Vagina (tissue), 2 donors: ENCODE measurements around the gene PHTF1. TPM values are rescaled to one million over a fixed set of nuclear protein-coding genes. Genes with fewer than 3 reads are reported as not detected.

Experiments
- DNase-seq, 2 donors: peaks; one replicate each; pipeline ENCODE4 v3.0.0-alpha.2; 2017; ENCODE audit errors: extremely low spot score in 2 of 2
- H3K27ac ChIP-seq: fragments of 200-600 bp; sonication (generic); one replicate; pipeline ENCODE4 v1.5.1; 2019
- H3K27me3 ChIP-seq: fragments of 200-600 bp; sonication (generic); one replicate; pipeline ENCODE4 v1.5.1; 2019
- H3K36me3 ChIP-seq, 2 donors: fragments of 200-600 bp; sonication (generic); one replicate each; pipeline ENCODE4 v1.5.1; 2017 to 2019
- H3K4me1 ChIP-seq: fragments of 200-600 bp; sonication (generic); one replicate; pipeline ENCODE4 v1.5.1; 2019
- H3K4me3 ChIP-seq, 2 donors: fragments of 200-600 bp; sonication (generic); 1 replicate in 1 of 2; 2 replicates in 1 of 2; pipeline ENCODE4 v1.5.1; 2016 to 2019
- H3K9me3 ChIP-seq: fragments of 200-600 bp; sonication (generic); one replicate; pipeline ENCODE4 v1.5.1; 2019
- POLR2A ChIP-seq, 2 donors: fragments of 450-650 bp; IDR thresholded peaks; one replicate each; pipeline ENCODE4 v1.6.1; 2017; ENCODE audit warnings: antibody characterized with exemption in 2 of 2, mild to moderate bottlenecking in 2 of 2, moderate library complexity in 2 of 2
- POLR2AphosphoS5 ChIP-seq, 2 donors: sonication (generic); formaldehyde crosslinking; IDR thresholded peaks; one replicate each; pipeline ENCODE4 v1.9.0; 2017; ENCODE audit warnings: antibody characterized with exemption in 2 of 2, mild to moderate bottlenecking in 2 of 2, low read depth in 1 of 2; ENCODE audit not compliant: insufficient read depth in 1 of 2
- intact Hi-C: fragments of 100-400 bp; cut with DNase I; formaldehyde crosslinking; loops from one replicate; pipeline ENCODE4 v1.15.1; 2023
- total RNA-seq: library from RNA; depleted of rRNA; stranded (reverse); fragments of >200 nt; gene quantifications from one replicate; pipeline ENCODE4 v1.2.3, GENCODE V29; 2016
- TF ChIP-seq, protein P1 (sequence below), 3 experiments: fragments of 450-650 bp in 2 of 3; fragments of 200-600 bp in 1 of 3; sonication (generic) in 1 of 3; IDR thresholded peaks; one replicate each; pipeline ENCODE4 v1.5.1; 2017 to 2019; ENCODE audit warnings: antibody characterized with exemption in 3 of 3, mild to moderate bottlenecking in 2 of 3, moderate library complexity in 2 of 3

The PHTF1 gene
- total RNA-seq, 1 donor from 2014 or later: 4.7 TPM

DNA sequence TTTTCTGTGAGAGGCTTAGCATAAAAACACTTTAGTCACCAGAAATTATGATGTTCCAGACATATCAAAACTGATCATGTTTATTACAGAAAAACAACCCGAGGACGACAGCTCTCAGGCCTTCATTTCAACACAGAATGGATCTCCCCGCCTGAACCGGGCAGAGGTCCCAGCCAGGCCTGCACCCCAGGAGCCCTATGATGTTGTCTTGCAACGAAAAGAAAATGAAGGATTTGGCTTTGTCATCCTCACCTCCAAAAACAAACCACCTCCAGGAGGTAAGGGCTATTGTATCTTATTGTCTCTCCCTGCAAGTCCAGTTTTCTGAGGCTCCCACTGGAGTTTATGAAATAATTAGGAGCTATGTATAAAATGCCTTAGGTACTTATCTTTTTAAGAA, 105.5 kb downstream of the PHTF1 start:
- no peaks in the 10 kb centered on the region for H3K36me3 ChIP-seq
- intact Hi-C loops: no loop called here
- no peaks in the 10 kb centered on the region for H3K27me3 ChIP-seq
- no peak for DNase-seq
- H3K9me3 ChIP-seq: no peaks in the 10 kb centered on the region
- H3K4me1 ChIP-seq: no peaks in the 10 kb centered on the region
- no peak overlapping the region for H3K27ac ChIP-seq
- TF ChIP-seq POLR2A (IDR thresholded peaks at IDR 0.05) (no peak), POLR2AphosphoS5 (IDR thresholded peaks at IDR 0.05; ENCODE audit: insufficient read depth in 1 of 2, low read depth in 1 of 2) (no peak)
- TF ChIP-seq, protein P1, sequence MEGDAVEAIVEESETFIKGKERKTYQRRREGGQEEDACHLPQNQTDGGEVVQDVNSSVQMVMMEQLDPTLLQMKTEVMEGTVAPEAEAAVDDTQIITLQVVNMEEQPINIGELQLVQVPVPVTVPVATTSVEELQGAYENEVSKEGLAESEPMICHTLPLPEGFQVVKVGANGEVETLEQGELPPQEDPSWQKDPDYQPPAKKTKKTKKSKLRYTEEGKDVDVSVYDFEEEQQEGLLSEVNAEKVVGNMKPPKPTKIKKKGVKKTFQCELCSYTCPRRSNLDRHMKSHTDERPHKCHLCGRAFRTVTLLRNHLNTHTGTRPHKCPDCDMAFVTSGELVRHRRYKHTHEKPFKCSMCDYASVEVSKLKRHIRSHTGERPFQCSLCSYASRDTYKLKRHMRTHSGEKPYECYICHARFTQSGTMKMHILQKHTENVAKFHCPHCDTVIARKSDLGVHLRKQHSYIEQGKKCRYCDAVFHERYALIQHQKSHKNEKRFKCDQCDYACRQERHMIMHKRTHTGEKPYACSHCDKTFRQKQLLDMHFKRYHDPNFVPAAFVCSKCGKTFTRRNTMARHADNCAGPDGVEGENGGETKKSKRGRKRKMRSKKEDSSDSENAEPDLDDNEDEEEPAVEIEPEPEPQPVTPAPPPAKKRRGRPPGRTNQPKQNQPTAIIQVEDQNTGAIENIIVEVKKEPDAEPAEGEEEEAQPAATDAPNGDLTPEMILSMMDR (IDR thresholded peaks at IDR 0.05): no peak
- H3K4me3 ChIP-seq: no peak overlapping the region

DNA sequence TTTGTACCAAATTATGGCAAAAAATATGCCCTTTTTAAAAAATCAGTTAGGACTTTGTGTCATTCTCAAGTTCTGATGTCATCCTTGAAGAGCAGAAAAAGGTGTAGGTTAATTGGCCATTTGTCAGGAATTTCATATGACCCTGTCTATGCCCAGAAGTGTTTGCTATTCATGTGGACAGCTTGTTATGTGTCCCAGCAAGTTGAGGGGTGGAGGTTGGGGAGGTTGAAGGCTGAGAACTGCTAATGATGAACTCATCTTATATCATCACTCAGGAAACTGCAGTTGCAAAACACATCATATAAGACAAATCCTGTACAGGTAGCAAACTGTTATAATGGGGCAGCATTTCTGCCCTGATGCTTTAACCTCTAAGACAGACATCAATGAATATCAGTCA, 106.5 kb downstream of the PHTF1 start:
- Histone ChIP-seq H3K27me3 (no peaks in the 10 kb centered on the region), H3K9me3 (no peaks in the 10 kb centered on the region), H3K4me3 (no peak overlapping the region), H3K36me3 (no peaks in the 10 kb centered on the region), H3K27ac (no peak overlapping the region), H3K4me1 (no peaks in the 10 kb centered on the region)
- no peak for DNase-seq
- intact Hi-C loops: no loop called here
- TF ChIP-seq, protein P1 (IDR thresholded peaks at IDR 0.05): no peak
- no peak for TF ChIP-seq POLR2A (IDR thresholded peaks at IDR 0.05)
- TF ChIP-seq POLR2AphosphoS5 (IDR thresholded peaks at IDR 0.05; ENCODE audit: insufficient read depth in 1 of 2, low read depth in 1 of 2): no peak

DNA sequence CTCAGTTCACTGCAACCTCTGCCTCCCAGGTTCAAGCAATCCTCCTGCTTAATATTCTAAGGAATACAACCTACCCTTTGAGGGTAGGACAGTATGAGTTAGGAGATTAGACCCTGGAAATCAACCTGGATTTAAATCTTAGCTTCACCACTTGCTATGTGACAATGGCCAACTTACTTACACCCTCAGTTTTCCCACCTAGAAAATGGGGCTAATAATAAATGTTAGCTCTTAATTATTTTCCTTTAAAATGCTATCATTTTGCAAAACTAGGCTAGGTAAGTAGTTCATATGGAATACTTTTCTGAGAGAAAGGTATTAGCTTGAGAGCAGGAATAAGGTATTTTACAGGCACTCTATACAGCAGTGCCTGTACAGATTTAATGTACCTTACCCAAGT, 110.8 kb downstream of the PHTF1 start:
- Histone ChIP-seq H3K36me3 (peaks cover 0 to 6% of the 10 kb centered on the region in 2 donors), H3K27me3 (no peaks in the 10 kb centered on the region), H3K4me1 (no peaks in the 10 kb centered on the region), H3K27ac (no peak overlapping the region), H3K9me3 (no peaks in the 10 kb centered on the region), H3K4me3 (no peak overlapping the region)
- intact Hi-C loops: no loop called here
- no peak for DNase-seq
- TF ChIP-seq, protein P1 (IDR thresholded peaks at IDR 0.05): no peak
- no peak for TF ChIP-seq POLR2A (IDR thresholded peaks at IDR 0.05)
- no peak for TF ChIP-seq POLR2AphosphoS5 (IDR thresholded peaks at IDR 0.05; ENCODE audit: insufficient read depth in 1 of 2, low read depth in 1 of 2)

DNA sequence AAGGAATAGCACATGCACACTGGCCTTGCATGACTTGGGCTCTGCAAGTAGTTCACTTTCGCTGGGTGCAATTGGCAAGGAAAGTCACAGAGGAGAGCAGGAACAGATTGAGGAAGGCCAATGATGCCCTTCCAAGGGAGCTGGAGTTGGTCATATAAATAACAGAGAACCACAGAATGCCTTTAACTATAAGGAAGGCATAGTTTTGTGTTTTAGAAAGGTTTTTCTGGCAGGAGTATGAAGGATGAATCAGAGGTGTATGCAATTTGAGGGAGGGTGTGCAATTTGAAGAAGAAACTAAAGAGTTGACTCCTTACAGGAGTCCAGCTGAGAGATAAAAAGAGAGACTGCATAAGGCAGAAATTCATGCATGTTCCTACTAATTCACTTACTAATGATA, 112.1 kb downstream of the PHTF1 start:
- intact Hi-C loops: no loop called here
- Histone ChIP-seq H3K27ac (no peak overlapping the region), H3K36me3 (peaks cover 0 to 13% of the 10 kb centered on the region in 2 donors), H3K4me3 (no peak overlapping the region), H3K27me3 (no peaks in the 10 kb centered on the region), H3K4me1 (no peaks in the 10 kb centered on the region), H3K9me3 (no peaks in the 10 kb centered on the region)
- DNase-seq: no peak
- TF ChIP-seq, protein P1 (IDR thresholded peaks at IDR 0.05): no peak
- no peak for TF ChIP-seq POLR2AphosphoS5 (IDR thresholded peaks at IDR 0.05; ENCODE audit: insufficient read depth in 1 of 2, low read depth in 1 of 2)
- no peak for TF ChIP-seq POLR2A (IDR thresholded peaks at IDR 0.05)

Other genes starting within 250 kb of the PHTF1 start
- 24.1 TPM for gene RSBN1, start 53.0 kb upstream of the PHTF1 start, total RNA-seq
- 7.4 TPM for gene PTPN22, start 112.2 kb upstream of the PHTF1 start, total RNA-seq
- 2.9 TPM for gene BCL2L15, start 128.1 kb upstream of the PHTF1 start, total RNA-seq
- gene AP4B1, start 145.3 kb upstream of the PHTF1 start, total RNA-seq: 6.9 TPM
- gene DCLRE1B, start 145.8 kb upstream of the PHTF1 start, total RNA-seq: 5.2 TPM
- 52.3 TPM for gene HIPK1, start 169.8 kb upstream of the PHTF1 start, total RNA-seq
- 108 TPM for gene OLFML3, start 220.0 kb upstream of the PHTF1 start, total RNA-seq